Measurements from ENCODE around the gene SH3D19.

- TF ChIP-seq POLR2A (IDR thresholded peaks at IDR 0.05) (no peak), CTCF (IDR thresholded peaks at IDR 0.05) (peak; percentile 94 to 97 (median 96)), POLR2AphosphoS5 (IDR thresholded peaks at IDR 0.05) (no peak)
These were observed 37.2 kb upstream of the SH3D19 start for GRCh38 chr4:151362404-151363164.

Measured in gastroesophageal sphincter (tissue), 3 donors.